ENCODE data around the gene NLRC4. TPM values are rescaled to one million over a fixed set of nuclear protein-coding genes. Genes with fewer than 3 reads are reported as not detected.

NLRC4 gene
- polyA plus RNA-seq, 3 donors = 0.90 to 1.1 (median 0.92) TPM

Other genes with a start within 250 kb of the NLRC4 start
- 100 to 1,000 TPM in 2 of 3 donors, 10 to 100 TPM in 1; 93.5 to 114 (median 103) TPM for gene DPY30, start 225.1 kb downstream of the NLRC4 start, polyA plus RNA-seq (ENCODE audit: insufficient read length in 3 of 3)
- gene SPAST, start 201.3 kb downstream of the NLRC4 start, polyA plus RNA-seq (ENCODE audit: insufficient read length in 3 of 3) = 10 to 100 TPM; 30.0 to 34.3 (median 31.3) TPM
- gene SLC30A6, start 99.0 kb downstream of the NLRC4 start, polyA plus RNA-seq (ENCODE audit: insufficient read length in 3 of 3) = 10 to 100 TPM; 24.5 to 32.7 (median 26.8) TPM
- gene YIPF4, start 13.0 kb upstream of the NLRC4 start, polyA plus RNA-seq (ENCODE audit: insufficient read length in 3 of 3) = 10 to 100 TPM; 55.1 to 74.5 (median 67.8) TPM
- gene BIRC6, start 92.1 kb upstream of the NLRC4 start, polyA plus RNA-seq (ENCODE audit: insufficient read length in 3 of 3) = 10 to 100 TPM; 69.2 to 79.0 (median 78.8) TPM

Data from renal cortex interstitium (tissue), 3 donors.